ENCODE results near the gene GJA4.

Gene GJA4

DNA sequence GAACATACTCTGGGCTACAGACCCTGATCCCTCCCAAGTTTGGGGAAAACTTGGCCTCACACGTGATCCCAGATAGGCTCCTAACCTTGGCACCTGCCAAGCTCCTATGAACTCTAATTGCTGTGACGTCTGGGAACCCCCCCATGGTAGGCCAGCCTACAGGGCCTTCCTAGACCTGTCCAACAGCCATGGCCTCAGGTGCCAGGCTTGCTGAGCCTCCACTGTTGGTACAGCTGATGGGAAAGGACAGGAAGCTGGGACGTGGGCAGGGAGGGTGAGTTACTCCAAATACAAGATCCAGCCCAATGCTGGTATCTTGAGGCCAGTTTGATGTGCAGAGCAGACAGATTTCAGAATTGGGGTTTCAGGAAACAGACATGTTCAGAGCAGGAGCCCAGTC, 47.6 kb downstream of the GJA4 start:
- no peak for DNase-seq

DNA sequence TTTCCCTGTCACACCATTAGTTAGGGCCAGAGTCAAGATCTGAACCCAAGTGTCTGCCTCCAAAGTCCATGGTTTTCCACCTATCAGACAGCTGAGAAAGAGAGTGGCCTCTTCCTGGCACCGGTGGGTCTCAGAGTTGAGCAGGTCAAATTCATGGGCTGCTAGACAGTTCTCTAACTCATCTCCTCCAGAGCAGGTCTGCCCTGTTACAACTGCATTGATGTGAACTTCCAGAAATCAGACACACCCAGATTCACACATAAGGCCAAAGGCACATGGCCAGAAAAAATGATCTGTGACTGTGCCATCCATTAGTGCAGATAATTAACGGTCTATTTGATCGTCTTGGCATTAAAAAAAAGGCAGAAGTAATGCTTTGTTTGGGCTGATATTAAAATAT, 49.3 kb downstream of the GJA4 start:
- DNase-seq, result no peak

GRCh38 chr1:34842952-34843371, 50.2 kb downstream of the GJA4 start:
- no peak for DNase-seq

DNA sequence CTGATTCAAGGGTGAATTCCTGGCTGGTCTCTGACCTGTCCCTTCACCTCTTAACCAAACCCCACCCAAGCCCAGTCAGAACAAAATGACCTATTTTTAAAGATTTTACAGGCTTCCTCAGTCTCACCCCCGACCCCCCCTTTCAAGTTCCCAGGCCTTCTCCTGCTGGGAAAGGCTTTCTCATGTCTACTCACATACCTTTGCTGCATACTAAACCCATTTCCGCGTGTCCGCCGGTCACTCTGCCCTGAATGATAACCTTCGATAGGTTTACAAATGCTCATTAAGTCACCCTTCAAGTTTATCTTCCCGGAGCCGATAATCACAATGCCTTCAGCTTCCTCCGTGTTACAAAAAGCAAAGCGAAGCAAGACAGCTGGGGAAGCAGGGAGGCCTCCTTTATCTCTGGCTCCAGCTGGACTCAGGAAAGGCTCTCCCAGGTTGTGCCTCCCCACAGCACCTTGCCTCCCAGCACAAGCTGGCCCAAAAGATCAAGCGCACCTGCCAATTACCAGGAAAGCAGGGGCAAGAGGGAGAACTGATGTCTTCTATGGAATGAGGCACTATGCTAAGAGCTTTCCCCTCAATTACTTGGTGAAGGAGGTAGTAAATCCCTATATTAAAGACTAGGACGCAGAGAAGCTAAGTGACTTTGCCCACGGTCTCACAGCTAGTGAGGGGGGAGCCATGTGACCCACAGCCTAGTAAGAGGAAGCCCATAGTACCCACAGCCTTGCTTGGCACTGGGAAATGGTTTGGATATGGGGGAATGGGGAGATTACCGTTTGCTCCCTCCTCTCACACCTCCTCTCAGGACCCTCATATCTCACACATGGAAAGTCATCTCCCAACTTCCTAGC, 50.8 kb downstream of the GJA4 start:
- no peak for DNase-seq

- DNase-seq, result no peak
Measured at GRCh38 chr1:34844252-34844634, 51.4 kb downstream of the GJA4 start.
